ENCODE results near the gene RASSF5.

RASSF5 gene

DNA sequence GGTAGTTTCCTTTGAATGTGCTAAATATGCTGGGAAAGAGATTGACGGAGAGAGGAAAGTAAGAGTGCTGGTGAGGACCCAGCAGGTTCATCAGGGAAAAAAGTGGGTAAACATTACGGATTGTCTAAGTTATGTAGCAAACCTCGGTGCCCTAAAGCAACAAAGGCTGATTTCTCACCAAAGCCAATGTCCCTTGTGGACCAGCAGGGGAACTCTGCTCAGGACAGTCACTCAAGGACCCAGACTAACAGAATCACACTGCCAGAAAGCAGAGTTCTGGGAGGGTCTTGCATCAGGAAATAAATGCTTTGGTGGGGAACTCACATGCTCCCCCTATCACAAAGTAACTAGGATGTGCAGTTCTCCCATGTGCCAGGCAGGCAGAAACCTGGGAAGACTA is 38.8 kb upstream of the RASSF5 start:
- no peak overlapping the region for H3K4me3 ChIP-seq (ENCODE audit: low read length in 2 of 2)
- H3K27ac ChIP-seq (ENCODE audit: low read length) = no peak overlapping the region

DNA sequence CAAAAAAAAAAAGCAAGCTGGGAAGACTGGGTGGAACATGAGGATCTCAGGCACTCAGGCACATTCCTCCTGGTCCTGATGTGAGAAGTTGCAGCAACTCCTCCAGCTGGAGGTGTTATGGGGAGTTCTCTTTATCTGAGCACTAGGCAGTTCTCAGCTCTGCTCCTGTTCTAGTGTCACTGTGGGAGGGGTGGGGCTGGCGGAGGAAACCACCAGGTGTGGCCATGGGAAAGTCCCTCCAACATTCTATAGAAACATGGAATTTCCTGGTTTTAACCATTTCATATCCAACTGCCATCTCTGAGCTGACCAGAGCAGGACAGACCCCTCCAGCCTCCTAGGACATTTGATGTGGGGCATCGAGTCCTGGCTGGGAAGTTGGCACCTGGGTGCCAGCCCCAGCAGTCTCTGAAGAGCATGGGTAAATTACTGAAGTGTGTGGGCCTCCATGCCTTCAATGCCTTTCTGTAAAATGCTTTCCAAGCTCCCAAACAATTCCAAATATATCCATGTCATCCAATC is 37.9 kb upstream of the RASSF5 start:
- H3K36me3 ChIP-seq (ENCODE audit: control insufficient read depth in 2 of 2, insufficient read depth in 2 of 2, low read length in 2 of 2) = no peaks in the 10 kb centered on the region
- H3K9me3 ChIP-seq (ENCODE audit: control insufficient read depth in 2 of 2, low read length in 2 of 2) = no peaks in the 10 kb centered on the region
- no peak overlapping the region for H3K9ac ChIP-seq (ENCODE audit: low read length in 2 of 2)
- no peak overlapping the region for H3K4me3 ChIP-seq (ENCODE audit: low read length in 2 of 2)
- peaks cover 16% of the 10 kb centered on the region for H3K4me1 ChIP-seq (ENCODE audit: control insufficient read depth, insufficient read depth, low read length)
- peaks cover 11 to 13% of the 10 kb centered on the region in 2 donors for H3K27me3 ChIP-seq (ENCODE audit: control insufficient read depth in 1 of 2, insufficient read depth in 2 of 2, low read length in 2 of 2)
- H3K27ac ChIP-seq (ENCODE audit: low read length) = no peak overlapping the region

More for the DNA sequence above, 38.8 kb upstream of the RASSF5 start:
- Histone ChIP-seq H3K9me3 (ENCODE audit: control insufficient read depth in 2 of 2, low read length in 2 of 2) (no peaks in the 10 kb centered on the region), H3K36me3 (ENCODE audit: control insufficient read depth in 2 of 2, insufficient read depth in 2 of 2, low read length in 2 of 2) (no peaks in the 10 kb centered on the region), H3K9ac (ENCODE audit: low read length in 2 of 2) (no peak overlapping the region), H3K4me1 (ENCODE audit: control insufficient read depth, insufficient read depth, low read length) (peaks cover 16% of the 10 kb centered on the region), H3K27me3 (ENCODE audit: control insufficient read depth in 1 of 2, insufficient read depth in 2 of 2, low read length in 2 of 2) (peaks cover 11 to 13% of the 10 kb centered on the region in 2 donors)

DNA sequence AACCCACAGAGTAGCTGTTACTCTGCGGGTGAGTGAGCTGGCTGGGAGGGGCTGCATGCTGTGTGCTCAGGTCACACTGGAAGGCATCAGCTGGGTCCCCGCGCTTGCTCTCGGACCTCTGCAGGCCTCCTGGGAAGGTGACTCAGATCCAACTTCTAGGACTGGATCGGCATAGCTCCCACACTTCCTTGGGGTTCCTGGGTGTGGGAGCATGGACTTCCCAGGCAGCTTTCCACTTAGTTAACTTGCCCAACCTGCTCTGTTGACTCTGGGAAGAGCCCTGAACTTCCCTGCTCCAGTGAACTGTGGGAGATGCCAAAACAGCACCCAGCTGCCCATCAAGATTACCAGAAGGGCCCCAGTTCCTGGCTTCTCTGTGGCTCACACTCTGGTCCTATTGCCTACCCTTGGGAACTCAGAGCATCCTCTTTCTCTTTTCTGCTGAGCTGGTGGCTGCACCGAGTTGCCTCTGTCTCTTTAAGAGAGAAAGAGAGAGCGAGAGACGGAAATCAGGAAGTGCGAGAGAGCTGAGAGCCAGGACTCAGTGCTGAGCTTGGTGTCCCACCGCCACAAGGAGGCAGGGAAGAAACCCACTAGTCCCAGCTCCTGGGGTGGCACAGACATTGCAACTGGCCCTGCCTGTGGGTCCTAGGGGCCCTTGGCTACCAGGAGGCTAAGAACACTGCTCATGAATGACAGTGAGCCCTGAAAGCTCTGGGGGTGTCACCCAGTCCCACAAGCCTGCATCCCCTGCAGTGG is 37.2 kb upstream of the RASSF5 start, which contains the start of gene IKBKE:
Gene IKBKE (plus strand): TSS at position 544 of the 759 bp plus-strand sequence. CDS start 2,752 bp downstream, outside the sequence.
- Histone ChIP-seq H3K9ac (ENCODE audit: low read length in 2 of 2) (peak within 1 kb of the TSS; percentile 32 to 66), H3K9me3 (ENCODE audit: control insufficient read depth in 2 of 2, low read length in 2 of 2) (no peaks in the 10 kb centered on the region)

DNA sequence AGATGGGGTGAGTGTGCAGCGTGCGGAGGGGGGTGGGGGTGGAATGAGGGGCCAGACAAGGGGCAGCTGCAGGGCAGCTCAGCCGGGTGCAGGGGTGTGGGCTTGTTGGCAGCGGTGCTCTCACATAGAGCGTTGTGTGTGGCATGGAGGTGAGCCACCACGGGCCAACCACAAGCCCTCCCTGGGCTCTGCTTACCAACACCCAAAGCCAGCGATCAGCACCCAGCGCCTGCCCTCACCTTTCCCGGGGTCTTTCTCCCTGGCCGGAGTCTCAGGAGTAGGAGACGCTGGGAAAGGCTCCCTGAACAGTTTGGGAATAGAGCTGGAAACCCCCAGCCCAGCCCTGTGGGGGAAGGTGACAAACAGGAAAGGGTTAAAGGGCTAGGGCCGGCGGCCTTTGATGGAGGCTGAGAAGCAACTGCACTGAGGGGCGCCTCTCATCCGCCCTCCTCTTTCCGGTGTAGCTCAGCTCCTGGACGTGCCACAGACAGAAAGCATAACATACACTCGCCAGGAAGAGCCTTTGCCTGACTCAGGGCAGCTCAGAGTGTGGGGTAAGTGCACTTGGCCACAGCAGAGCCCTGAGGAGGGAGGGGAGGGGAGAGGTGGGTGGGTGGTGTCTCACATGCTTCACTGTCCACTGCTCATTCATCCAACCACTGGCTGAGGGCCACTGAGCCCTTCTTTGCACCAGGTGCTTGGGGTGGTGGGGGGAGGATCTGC is 36.5 kb upstream of the RASSF5 start:
- peaks cover 16% of the 10 kb centered on the region for H3K4me1 ChIP-seq (ENCODE audit: control insufficient read depth, insufficient read depth, low read length)
- H3K9me3 ChIP-seq (ENCODE audit: control insufficient read depth in 2 of 2, low read length in 2 of 2) = no peaks in the 10 kb centered on the region
- H3K36me3 ChIP-seq (ENCODE audit: control insufficient read depth in 2 of 2, insufficient read depth in 2 of 2, low read length in 2 of 2) = no peaks in the 10 kb centered on the region
- peak overlapping the region; percentile 67 to 80 for H3K4me3 ChIP-seq (ENCODE audit: low read length in 2 of 2)
- no peak overlapping the region for H3K27ac ChIP-seq (ENCODE audit: low read length)
- H3K27me3 ChIP-seq (ENCODE audit: control insufficient read depth in 1 of 2, insufficient read depth in 2 of 2, low read length in 2 of 2) = peaks cover 11 to 13% of the 10 kb centered on the region in 2 donors
- peak overlapping the region; percentile 32 to 66 for H3K9ac ChIP-seq (ENCODE audit: low read length in 2 of 2)

More for the DNA sequence above, 37.2 kb upstream of the RASSF5 start, which contains the start of gene IKBKE:
- Histone ChIP-seq H3K4me1 (ENCODE audit: control insufficient read depth, insufficient read depth, low read length) (peaks cover 16% of the 10 kb centered on the region), H3K27ac (ENCODE audit: low read length) (no peak within 1 kb of the TSS), H3K27me3 (ENCODE audit: control insufficient read depth in 1 of 2, insufficient read depth in 2 of 2, low read length in 2 of 2) (peaks cover 11 to 13% of the 10 kb centered on the region in 2 donors), H3K4me3 (ENCODE audit: low read length in 2 of 2) (peak within 1 kb of the TSS; percentile 67 to 80), H3K36me3 (ENCODE audit: control insufficient read depth in 2 of 2, insufficient read depth in 2 of 2, low read length in 2 of 2) (no peaks in the 10 kb centered on the region)

DNA sequence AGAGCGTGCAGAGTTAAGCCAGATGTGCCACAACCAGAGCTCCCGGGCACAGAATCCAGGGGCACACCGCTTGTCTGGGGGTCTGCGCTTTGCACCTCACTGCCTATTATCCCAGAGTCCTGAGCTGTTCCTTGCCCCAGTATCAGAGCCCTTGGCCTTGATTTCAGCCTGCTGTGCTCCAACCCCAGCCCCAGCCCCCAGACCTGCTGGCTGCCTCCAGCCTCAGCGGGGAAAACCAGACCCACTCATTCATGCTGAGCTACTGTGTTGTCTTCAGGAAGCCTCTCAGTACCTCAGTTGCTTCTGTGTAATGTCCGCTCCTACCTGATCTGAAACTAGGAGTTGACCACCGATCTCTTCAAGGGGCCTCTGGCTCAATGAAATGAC is 35.9 kb upstream of the RASSF5 start:
- no peak overlapping the region for H3K27ac ChIP-seq (ENCODE audit: low read length)
- H3K27me3 ChIP-seq (ENCODE audit: control insufficient read depth in 1 of 2, insufficient read depth in 2 of 2, low read length in 2 of 2) = peaks cover 11 to 13% of the 10 kb centered on the region in 2 donors
- H3K4me1 ChIP-seq (ENCODE audit: control insufficient read depth, insufficient read depth, low read length) = peaks cover 16% of the 10 kb centered on the region
- no peaks in the 10 kb centered on the region for H3K9me3 ChIP-seq (ENCODE audit: control insufficient read depth in 2 of 2, low read length in 2 of 2)
- no peaks in the 10 kb centered on the region for H3K36me3 ChIP-seq (ENCODE audit: control insufficient read depth in 2 of 2, insufficient read depth in 2 of 2, low read length in 2 of 2)
- H3K4me3 ChIP-seq (ENCODE audit: low read length in 2 of 2) = peak overlapping the region in 1 of 2 donors; percentile 80
- H3K9ac ChIP-seq (ENCODE audit: low read length in 2 of 2) = no peak overlapping the region

DNA sequence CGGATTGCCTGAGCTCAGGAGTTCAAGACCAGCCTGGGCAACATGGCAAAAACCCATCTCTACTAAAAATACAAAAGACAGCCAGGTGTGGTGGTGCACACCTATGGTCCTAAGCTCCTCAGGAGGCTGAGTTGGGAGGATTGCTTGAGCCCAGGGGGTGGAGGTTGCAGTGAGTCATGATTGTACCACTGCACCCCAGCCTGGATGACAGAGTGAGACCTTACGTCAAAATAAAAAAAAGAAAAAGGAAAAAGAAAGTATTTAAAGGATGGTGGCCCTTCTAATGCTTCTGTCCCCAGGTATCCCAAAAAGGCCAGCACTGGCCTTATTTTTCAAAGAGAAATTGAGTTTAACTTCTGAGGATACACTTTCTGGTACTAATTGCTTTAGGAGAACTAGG is 35.3 kb upstream of the RASSF5 start:
- H3K9ac ChIP-seq (ENCODE audit: low read length in 2 of 2) = no peak overlapping the region
- no peak overlapping the region for H3K4me3 ChIP-seq (ENCODE audit: low read length in 2 of 2)
- peaks cover 9 to 13% of the 10 kb centered on the region in 2 donors for H3K27me3 ChIP-seq (ENCODE audit: control insufficient read depth in 1 of 2, insufficient read depth in 2 of 2, low read length in 2 of 2)
- no peaks in the 10 kb centered on the region for H3K9me3 ChIP-seq (ENCODE audit: control insufficient read depth in 2 of 2, low read length in 2 of 2)
- peaks cover 16% of the 10 kb centered on the region for H3K4me1 ChIP-seq (ENCODE audit: control insufficient read depth, insufficient read depth, low read length)
- no peaks in the 10 kb centered on the region for H3K36me3 ChIP-seq (ENCODE audit: control insufficient read depth in 2 of 2, insufficient read depth in 2 of 2, low read length in 2 of 2)
- no peak overlapping the region for H3K27ac ChIP-seq (ENCODE audit: low read length)

DNA sequence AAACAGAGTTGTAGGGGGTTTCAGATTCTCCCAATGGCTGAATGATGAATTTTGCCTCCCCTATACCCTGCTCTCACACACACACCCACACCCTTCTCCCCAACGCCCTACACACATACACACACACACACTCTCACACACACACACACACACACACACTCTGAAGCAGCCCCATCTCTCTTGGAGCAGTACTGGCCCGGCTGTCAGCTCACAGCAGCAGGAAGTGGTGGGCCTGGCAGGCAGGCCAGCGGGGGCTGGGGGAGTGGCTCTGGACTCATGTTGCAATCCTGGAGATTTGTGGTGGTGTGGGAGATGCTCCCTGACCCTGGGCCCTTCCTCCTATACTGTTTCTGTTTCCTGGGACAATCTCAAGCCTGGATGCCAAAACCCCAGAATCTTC is 34.9 kb upstream of the RASSF5 start:
- Histone ChIP-seq H3K4me3 (ENCODE audit: low read length in 2 of 2) (no peak overlapping the region), H3K9me3 (ENCODE audit: control insufficient read depth in 2 of 2, low read length in 2 of 2) (no peaks in the 10 kb centered on the region), H3K4me1 (ENCODE audit: control insufficient read depth, insufficient read depth, low read length) (peaks cover 16% of the 10 kb centered on the region), H3K27ac (ENCODE audit: low read length) (no peak overlapping the region), H3K27me3 (ENCODE audit: control insufficient read depth in 1 of 2, insufficient read depth in 2 of 2, low read length in 2 of 2) (peaks cover 6 to 13% of the 10 kb centered on the region in 2 donors), H3K36me3 (ENCODE audit: control insufficient read depth in 2 of 2, insufficient read depth in 2 of 2, low read length in 2 of 2) (no peaks in the 10 kb centered on the region), H3K9ac (ENCODE audit: low read length in 2 of 2) (no peak overlapping the region)

DNA sequence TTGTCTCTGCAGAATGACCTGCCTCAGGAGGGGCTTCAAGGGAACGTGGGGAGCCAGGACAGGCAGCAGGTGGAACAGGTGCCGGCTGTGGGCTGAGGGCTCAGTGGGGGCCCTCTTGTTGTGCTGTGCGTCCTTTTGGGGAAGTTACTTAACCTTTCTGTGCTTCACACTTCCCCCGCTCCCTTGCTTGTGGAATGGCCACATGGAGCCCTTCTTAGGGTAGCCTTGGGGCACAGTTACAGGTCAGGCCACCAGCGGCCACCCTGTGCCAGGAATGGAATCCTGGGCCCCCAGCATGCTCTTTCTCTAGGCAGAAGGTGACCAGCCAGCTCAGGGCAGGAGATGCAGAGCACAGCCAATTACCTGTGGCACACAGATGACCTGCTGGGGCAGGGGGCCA is 34.4 kb upstream of the RASSF5 start:
- Histone ChIP-seq H3K9me3 (ENCODE audit: control insufficient read depth in 2 of 2, low read length in 2 of 2) (no peaks in the 10 kb centered on the region), H3K9ac (ENCODE audit: low read length in 2 of 2) (no peak overlapping the region), H3K4me3 (ENCODE audit: low read length in 2 of 2) (no peak overlapping the region), H3K36me3 (ENCODE audit: control insufficient read depth in 2 of 2, insufficient read depth in 2 of 2, low read length in 2 of 2) (no peaks in the 10 kb centered on the region), H3K27me3 (ENCODE audit: control insufficient read depth in 1 of 2, insufficient read depth in 2 of 2, low read length in 2 of 2) (peaks cover 6 to 12% of the 10 kb centered on the region in 2 donors), H3K4me1 (ENCODE audit: control insufficient read depth, insufficient read depth, low read length) (peaks cover 16% of the 10 kb centered on the region), H3K27ac (ENCODE audit: low read length) (no peak overlapping the region)

DNA sequence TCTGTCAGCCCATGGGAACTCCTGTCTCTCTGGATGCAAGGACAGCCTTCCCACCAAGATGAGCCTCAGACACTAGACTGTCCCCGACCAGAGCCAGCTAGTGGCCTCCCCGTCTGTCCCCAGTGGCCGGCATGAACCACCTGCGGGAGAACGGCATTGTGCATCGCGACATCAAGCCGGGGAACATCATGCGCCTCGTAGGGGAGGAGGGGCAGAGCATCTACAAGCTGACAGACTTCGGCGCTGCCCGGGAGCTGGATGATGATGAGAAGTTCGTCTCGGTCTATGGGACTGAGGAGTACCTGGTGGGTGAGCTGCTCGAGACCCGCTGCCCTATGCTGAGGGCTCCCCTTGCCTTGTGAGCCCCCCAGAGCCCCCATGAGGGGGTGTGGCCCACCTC is 31.3 kb upstream of the RASSF5 start:
- Histone ChIP-seq H3K4me3 (ENCODE audit: low read length in 2 of 2) (no peak overlapping the region), H3K27me3 (ENCODE audit: control insufficient read depth in 1 of 2, insufficient read depth in 2 of 2, low read length in 2 of 2) (peaks cover 0 to 3% of the 10 kb centered on the region in 2 donors)

DNA sequence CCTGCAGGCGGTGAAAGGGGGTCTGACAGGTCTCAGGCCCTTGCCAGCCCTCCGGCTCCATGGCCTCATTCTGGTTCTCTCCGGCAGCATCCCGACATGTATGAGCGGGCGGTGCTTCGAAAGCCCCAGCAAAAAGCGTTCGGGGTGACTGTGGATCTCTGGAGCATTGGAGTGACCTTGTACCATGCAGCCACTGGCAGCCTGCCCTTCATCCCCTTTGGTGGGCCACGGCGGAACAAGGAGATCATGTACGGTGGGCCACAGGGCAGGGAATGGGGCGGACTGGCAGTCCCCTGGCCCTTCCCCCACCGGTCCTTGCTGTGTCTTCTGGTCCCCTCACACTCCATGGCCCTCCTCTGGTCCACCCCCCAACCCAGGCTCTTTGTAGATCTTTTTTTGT is 30.7 kb upstream of the RASSF5 start:
- H3K9me3 ChIP-seq (ENCODE audit: control insufficient read depth in 2 of 2, low read length in 2 of 2) = no peaks in the 10 kb centered on the region
- H3K27me3 ChIP-seq (ENCODE audit: control insufficient read depth in 1 of 2, insufficient read depth in 2 of 2, low read length in 2 of 2) = peaks cover 0 to 3% of the 10 kb centered on the region in 2 donors
- H3K27ac ChIP-seq (ENCODE audit: low read length) = no peak overlapping the region
- H3K36me3 ChIP-seq (ENCODE audit: control insufficient read depth in 2 of 2, insufficient read depth in 2 of 2, low read length in 2 of 2) = no peaks in the 10 kb centered on the region
- no peaks in the 10 kb centered on the region for H3K4me1 ChIP-seq (ENCODE audit: control insufficient read depth, insufficient read depth, low read length)
- H3K4me3 ChIP-seq (ENCODE audit: low read length in 2 of 2) = no peak overlapping the region
- H3K9ac ChIP-seq (ENCODE audit: low read length in 2 of 2) = no peak overlapping the region

More for the DNA sequence above, 31.3 kb upstream of the RASSF5 start:
- Histone ChIP-seq H3K9me3 (ENCODE audit: control insufficient read depth in 2 of 2, low read length in 2 of 2) (no peaks in the 10 kb centered on the region), H3K36me3 (ENCODE audit: control insufficient read depth in 2 of 2, insufficient read depth in 2 of 2, low read length in 2 of 2) (no peaks in the 10 kb centered on the region), H3K9ac (ENCODE audit: low read length in 2 of 2) (no peak overlapping the region), H3K4me1 (ENCODE audit: control insufficient read depth, insufficient read depth, low read length) (peaks cover 4% of the 10 kb centered on the region), H3K27ac (ENCODE audit: low read length) (no peak overlapping the region)

All from stomach smooth muscle (tissue), 2 donors.